OCI-LY7 (cell line): ENCODE measurements around the gene CASZ1.

ENCODE experiments used
- CTCF ChIP-seq: fragments of 200-600 bp; sonication (generic); conservative IDR thresholded peaks from 2 replicates; pipeline ENCODE4 v1.5.1; 2014; ENCODE audit warnings: mild to moderate bottlenecking, antibody characterized with exemption, low read length, moderate library complexity, mixed read lengths
- EZH2phosphoT487 ChIP-seq: fragments of 200-600 bp; sonication (generic); IDR thresholded peaks from 2 replicates; pipeline ENCODE4 v1.6.1; 2018; ENCODE audit warnings: low read depth, borderline replicate concordance, mild to moderate bottlenecking, mixed run types, antibody characterized with exemption, low read length, moderate library complexity, mixed read lengths

GRCh38 chr1:10589074-10589473 lies 207.4 kb downstream of the CASZ1 start:
- TF ChIP-seq CTCF, result no peak
- TF ChIP-seq EZH2phosphoT487, result no peak
